ENCODE data around the gene IQCE.

Gene IQCE

DNA sequence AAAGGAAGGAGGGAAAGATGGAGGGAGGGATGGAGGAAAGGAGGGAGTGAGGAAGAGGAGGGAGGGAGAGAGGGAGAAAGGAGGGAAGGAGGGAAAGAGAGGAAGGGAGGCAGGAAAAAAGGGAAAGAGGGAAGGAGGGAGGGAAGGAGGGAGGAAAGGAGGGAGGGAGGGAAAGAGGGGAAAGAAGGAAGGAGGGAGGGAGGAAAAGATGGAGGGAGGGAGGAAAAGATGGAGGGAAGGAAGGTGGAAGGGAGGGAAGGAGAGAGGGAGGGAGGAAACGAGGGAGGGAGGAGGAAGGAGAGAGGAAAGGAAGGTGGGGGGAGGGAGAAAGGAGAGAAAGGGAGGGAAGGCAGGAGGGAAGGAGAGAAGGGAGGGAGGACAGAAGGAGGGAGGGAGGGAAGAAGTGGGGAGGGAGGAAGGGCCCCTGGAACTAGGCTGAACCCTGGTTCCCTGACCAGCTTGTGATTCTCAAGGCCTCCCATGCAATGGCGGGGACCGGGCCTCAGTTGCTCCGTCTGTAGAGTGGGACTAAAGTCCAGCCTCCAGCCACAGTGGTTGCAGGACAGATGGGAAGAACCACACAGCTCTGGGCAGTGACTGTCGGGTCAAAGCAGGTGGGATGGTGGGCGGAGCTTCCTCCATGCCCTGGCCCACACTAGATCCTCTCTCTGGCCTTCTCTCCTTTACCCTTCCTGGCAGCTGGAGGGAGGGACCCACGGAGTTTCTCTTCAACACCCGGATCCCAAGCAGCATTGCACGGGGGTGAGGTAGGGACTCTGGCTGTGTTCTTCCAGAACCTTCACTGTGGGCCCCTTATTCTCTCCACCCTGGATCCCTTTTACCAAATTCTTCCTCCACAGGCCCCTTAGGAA is 68.7 kb downstream of the IQCE start:
- TF ChIP-seq CREB1 (IDR thresholded peaks at IDR 0.05; ENCODE audit: low read depth) (no peak), MAX (IDR thresholded peaks at IDR 0.05) (no peak), USF1 (IDR thresholded peaks at IDR 0.05) (no peak), FOXM1 (IDR thresholded peaks at IDR 0.05; ENCODE audit: borderline replicate concordance, low read depth) (no peak), TAF1 (IDR thresholded peaks at IDR 0.05; ENCODE audit: low read depth) (no peak), EP300 (IDR thresholded peaks at IDR 0.05; ENCODE audit: borderline replicate concordance) (no peak), TCF12 (IDR thresholded peaks at IDR 0.05; ENCODE audit: low read depth) (no peak), YY1 (IDR thresholded peaks at IDR 0.05; ENCODE audit: low read depth) (no peak), NFIC (IDR thresholded peaks at IDR 0.05) (no peak), RAD21 (IDR thresholded peaks at IDR 0.05; ENCODE audit: low read depth) (no peak), EGR1 (IDR thresholded peaks at IDR 0.05) (no peak), ZBTB7A (IDR thresholded peaks at IDR 0.05; ENCODE audit: low read depth) (no peak), CEBPB (IDR thresholded peaks at IDR 0.05) (no peak), REST (IDR thresholded peaks at IDR 0.05; ENCODE audit: low read depth) (no peak), TEAD4 (IDR thresholded peaks at IDR 0.05) (no peak)

DNA sequence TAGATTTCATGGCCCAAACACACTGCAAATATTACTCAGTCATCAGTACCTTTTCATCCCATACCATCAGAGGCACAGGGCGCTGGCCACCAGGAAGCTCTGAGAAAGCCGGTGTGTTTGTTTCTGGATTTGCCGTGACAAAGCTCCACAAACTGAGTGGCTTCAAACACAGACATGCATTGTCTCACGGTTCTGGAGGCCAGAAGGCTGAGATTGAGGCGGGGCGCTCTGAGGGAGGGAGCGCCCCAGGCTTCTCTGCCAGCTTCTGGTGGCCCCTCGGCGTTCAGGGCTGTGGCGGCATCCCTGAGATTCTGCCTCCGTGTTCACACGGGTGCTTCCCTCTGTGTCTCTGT is 69.3 kb downstream of the IQCE start:
- TF ChIP-seq NFIC (IDR thresholded peaks at IDR 0.05): no peak
- TF ChIP-seq RAD21 (IDR thresholded peaks at IDR 0.05; ENCODE audit: low read depth): no peak
- TF ChIP-seq TEAD4 (IDR thresholded peaks at IDR 0.05): no peak
- TF ChIP-seq REST (IDR thresholded peaks at IDR 0.05; ENCODE audit: low read depth): no peak
- TF ChIP-seq YY1 (IDR thresholded peaks at IDR 0.05; ENCODE audit: low read depth): no peak
- no peak for TF ChIP-seq MAX (IDR thresholded peaks at IDR 0.05)
- TF ChIP-seq ZBTB7A (IDR thresholded peaks at IDR 0.05; ENCODE audit: low read depth): no peak
- TF ChIP-seq CREB1 (IDR thresholded peaks at IDR 0.05; ENCODE audit: low read depth): no peak
- TF ChIP-seq CEBPB (IDR thresholded peaks at IDR 0.05): no peak

DNA sequence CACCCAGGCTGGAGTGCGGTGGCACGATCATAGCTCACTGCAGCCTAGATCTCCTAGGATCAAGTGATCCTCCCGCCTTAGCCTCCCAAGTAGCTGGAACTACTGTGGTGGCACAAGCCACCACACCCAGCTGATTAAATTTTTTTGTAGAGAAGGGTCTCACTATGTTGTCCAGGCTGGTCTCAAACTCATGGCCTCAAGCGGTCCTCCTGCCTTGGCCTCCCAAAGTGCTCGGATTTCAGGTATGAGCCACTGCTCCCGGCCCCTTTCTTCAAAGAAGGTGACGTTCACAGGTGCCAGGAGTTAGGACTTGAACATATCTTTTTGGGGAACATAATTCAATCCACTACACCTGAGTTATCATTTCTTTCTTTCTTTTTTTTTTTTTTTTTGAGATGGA is 70.1 kb downstream of the IQCE start:
- TF ChIP-seq MAX (IDR thresholded peaks at IDR 0.05) (no peak), REST (IDR thresholded peaks at IDR 0.05; ENCODE audit: low read depth) (no peak), USF1 (IDR thresholded peaks at IDR 0.05) (no peak), EGR1 (IDR thresholded peaks at IDR 0.05) (no peak), TEAD4 (IDR thresholded peaks at IDR 0.05) (no peak), RAD21 (IDR thresholded peaks at IDR 0.05; ENCODE audit: low read depth) (no peak), CEBPB (IDR thresholded peaks at IDR 0.05) (no peak), TAF1 (IDR thresholded peaks at IDR 0.05; ENCODE audit: low read depth) (no peak), EP300 (IDR thresholded peaks at IDR 0.05; ENCODE audit: borderline replicate concordance) (no peak)
